ENCODE measurements around the gene TTC39B. TPM values are rescaled to one million over a fixed set of nuclear protein-coding genes. Genes with fewer than 3 reads are reported as not detected.

TTC39B gene
- total and polyA plus RNA-seq, 7 donors: 0.18 to 13.1 (median 1.8) TPM

DNA sequence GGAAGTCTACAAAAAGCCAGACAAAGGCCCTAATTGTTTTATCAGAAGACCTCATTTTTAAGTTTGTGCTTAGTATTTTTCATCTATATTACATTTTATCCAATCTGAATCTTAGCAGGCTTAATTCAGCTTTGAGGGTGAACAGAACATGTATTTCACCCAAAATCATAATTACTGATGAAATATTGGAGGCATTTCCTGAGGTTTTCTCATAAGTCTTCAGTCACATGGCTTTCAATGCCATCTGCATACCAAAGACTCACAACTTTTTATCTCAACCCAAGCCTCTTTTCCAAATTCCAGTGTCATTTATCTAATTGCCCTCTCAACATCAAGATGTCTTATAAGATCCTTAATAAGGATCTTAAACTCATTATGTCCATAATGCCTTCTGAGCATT, 150.8 kb downstream of the TTC39B start:
- intact Hi-C loops (cut with DNase I): loop anchor here in 1 of 2 donors (5.0 kb wide), 1 partner anchor 1926 kb away; no protein-coding TSS in a partner anchor
- Histone ChIP-seq H3K4me1 (peaks cover 5% of the 10 kb centered on the region), H3K27me3 (ENCODE audit: insufficient read depth in 3 of 3, low read length in 2 of 3) (no peaks in the 10 kb centered on the region), H3K36me3 (ENCODE audit: insufficient read depth in 1 of 2, low read depth in 1 of 2) (no peaks in the 10 kb centered on the region), H3K4me3 (no peak overlapping the region), H3K27ac (peak overlapping the region; percentile 57), H3K9me3 (no peaks in the 10 kb centered on the region)
- ATAC-seq: no peak
- DNase-seq: no peak
- no peak for TF ChIP-seq CTCF (IDR thresholded peaks at IDR 0.05)

- no peaks in the 10 kb centered on the region for H3K27me3 ChIP-seq (ENCODE audit: insufficient read depth in 3 of 3, low read length in 2 of 3)
- H3K36me3 ChIP-seq (ENCODE audit: insufficient read depth in 1 of 2, low read depth in 1 of 2): no peaks in the 10 kb centered on the region
- no peaks in the 10 kb centered on the region for H3K9me3 ChIP-seq
- DNase-seq (no peak), ATAC-seq (peak in 1 of 4 donors; percentile 32)
- WGBS, 3 donors: 7 to 9% (median 8%) methylated on average over 4 of the region's 4 CpGs
- no peak for TF ChIP-seq CTCF (IDR thresholded peaks at IDR 0.05)
- peaks cover 5% of the 10 kb centered on the region for H3K4me1 ChIP-seq
- intact Hi-C loops (cut with DNase I): loop anchor here in 1 of 2 donors (5.0 kb wide), 1 partner anchor 1926 kb away; no protein-coding TSS in a partner anchor
- H3K4me3 ChIP-seq: no peak overlapping the region
- H3K27ac ChIP-seq: peak overlapping the region; percentile 57
These were observed 151.2 kb downstream of the TTC39B start for GRCh38 chr9:15155826-15156225.

DNA sequence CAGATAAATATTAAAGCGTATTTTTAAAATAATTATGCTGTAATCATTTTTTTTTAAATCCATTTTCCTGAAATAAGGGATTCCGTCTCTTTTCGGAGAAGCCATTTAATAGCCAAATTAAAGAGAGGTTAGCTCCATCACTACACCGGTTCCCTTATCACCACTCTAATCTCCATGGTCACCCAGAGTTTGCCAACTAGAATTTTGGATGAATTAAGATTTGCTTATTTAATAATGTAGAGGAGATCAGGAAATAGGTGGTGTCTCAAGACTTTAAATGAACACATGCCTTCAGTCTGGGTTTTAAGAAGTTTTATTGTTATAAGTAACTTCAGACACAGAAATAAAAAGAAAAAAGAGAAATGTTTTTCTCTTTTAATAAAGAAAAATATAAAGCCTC, 151.7 kb downstream of the TTC39B start:
- Histone ChIP-seq H3K4me1 (peaks cover 5% of the 10 kb centered on the region), H3K27ac (peak overlapping the region; percentile 57), H3K36me3 (ENCODE audit: insufficient read depth in 1 of 2, low read depth in 1 of 2) (no peaks in the 10 kb centered on the region), H3K9me3 (no peaks in the 10 kb centered on the region), H3K4me3 (no peak overlapping the region), H3K27me3 (ENCODE audit: insufficient read depth in 3 of 3, low read length in 2 of 3) (no peaks in the 10 kb centered on the region)
- intact Hi-C loops (cut with DNase I): loop anchor here in 1 of 2 donors (5.0 kb wide), 1 partner anchor 1927 kb away; no protein-coding TSS in a partner anchor
- ATAC-seq (no peak), DNase-seq (no peak)
- no peak for TF ChIP-seq CTCF (IDR thresholded peaks at IDR 0.05)
- 42 to 45% (median 44%) methylated on average over 4 of the region's 4 CpGs for WGBS, 3 donors

DNA sequence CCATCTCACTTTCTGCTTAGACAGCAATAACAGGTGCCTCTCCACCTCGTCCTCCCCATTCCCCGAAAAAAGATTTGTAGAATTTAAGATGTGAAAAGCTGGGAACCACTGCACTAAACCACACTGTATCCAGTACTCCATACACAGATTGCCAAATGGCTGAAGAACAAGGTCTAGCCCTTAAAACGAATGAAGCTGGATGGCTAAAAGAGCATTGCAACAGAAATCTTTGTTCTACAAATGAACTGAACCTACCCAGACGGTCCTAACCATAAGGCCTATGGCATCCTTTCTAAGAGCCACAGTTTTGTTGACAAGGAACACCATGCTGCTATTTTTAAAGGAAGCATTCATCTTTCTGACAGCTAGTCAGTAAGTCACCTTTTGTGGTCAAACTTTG, 152.3 kb downstream of the TTC39B start:
- no peaks in the 10 kb centered on the region for H3K27me3 ChIP-seq (ENCODE audit: insufficient read depth in 3 of 3, low read length in 2 of 3)
- H3K9me3 ChIP-seq: no peaks in the 10 kb centered on the region
- peak overlapping the region; percentile 57 for H3K27ac ChIP-seq
- 38 to 59% (median 48%) methylated on average over 4 of the region's 4 CpGs for WGBS, 3 donors
- no peak for DNase-seq
- ATAC-seq: no peak
- peaks cover 5% of the 10 kb centered on the region for H3K4me1 ChIP-seq
- TF ChIP-seq CTCF (IDR thresholded peaks at IDR 0.05): no peak
- H3K36me3 ChIP-seq (ENCODE audit: insufficient read depth in 1 of 2, low read depth in 1 of 2): no peaks in the 10 kb centered on the region
- no peak overlapping the region for H3K4me3 ChIP-seq
- intact Hi-C loops (cut with DNase I): loop anchor here in 1 of 2 donors (5.0 kb wide), 1 partner anchor 1928 kb away; no protein-coding TSS in a partner anchor

- WGBS, 3 donors: 30 to 37% (median 33%) methylated on average over 3 of the region's 3 CpGs
- Histone ChIP-seq H3K27me3 (ENCODE audit: insufficient read depth in 3 of 3, low read length in 2 of 3) (no peaks in the 10 kb centered on the region), H3K27ac (no peak overlapping the region), H3K4me1 (peaks cover 5% of the 10 kb centered on the region), H3K9me3 (no peaks in the 10 kb centered on the region), H3K4me3 (no peak overlapping the region), H3K36me3 (ENCODE audit: insufficient read depth in 1 of 2, low read depth in 1 of 2) (no peaks in the 10 kb centered on the region)
- intact Hi-C loops (cut with DNase I): no loop called here
- DNase-seq: no peak
- TF ChIP-seq CTCF (IDR thresholded peaks at IDR 0.05): no peak
- ATAC-seq: no peak
These were observed 153.1 kb downstream of the TTC39B start for GRCh38 chr9:15153961-15154360.
